ENCODE data around the gene BRINP2. TPM values are rescaled to one million over a fixed set of nuclear protein-coding genes. Genes with fewer than 3 reads are reported as not detected.

The BRINP2 gene
- total RNA-seq, 2 donors from 2014 or later, result not detected

DNA sequence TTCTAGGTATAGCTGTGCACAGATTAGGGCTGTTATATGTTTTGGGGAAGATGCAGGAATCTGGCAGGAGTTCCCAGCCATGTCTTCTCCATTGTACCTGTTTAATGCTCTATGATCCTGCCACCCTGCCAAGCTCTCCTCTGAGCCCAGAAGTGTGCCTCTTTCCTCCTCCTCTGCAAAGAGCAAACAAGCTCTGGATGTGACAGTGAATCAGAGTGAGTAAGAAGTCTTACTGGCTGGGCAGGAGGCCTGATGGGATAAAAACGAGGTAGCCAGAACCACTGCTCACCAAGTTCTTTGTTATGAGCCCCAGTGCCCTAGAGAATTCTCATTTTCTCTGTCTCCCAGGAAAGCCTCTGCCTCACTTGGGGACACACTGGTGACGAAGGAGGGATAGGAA is 69.0 kb downstream of the BRINP2 start:
- H3K4me1 ChIP-seq, result peaks cover 8% of the 10 kb centered on the region
- no peak for DNase-seq
- TF ChIP-seq POLR2A (IDR thresholded peaks at IDR 0.05), result no peak
- TF ChIP-seq, protein P1, sequence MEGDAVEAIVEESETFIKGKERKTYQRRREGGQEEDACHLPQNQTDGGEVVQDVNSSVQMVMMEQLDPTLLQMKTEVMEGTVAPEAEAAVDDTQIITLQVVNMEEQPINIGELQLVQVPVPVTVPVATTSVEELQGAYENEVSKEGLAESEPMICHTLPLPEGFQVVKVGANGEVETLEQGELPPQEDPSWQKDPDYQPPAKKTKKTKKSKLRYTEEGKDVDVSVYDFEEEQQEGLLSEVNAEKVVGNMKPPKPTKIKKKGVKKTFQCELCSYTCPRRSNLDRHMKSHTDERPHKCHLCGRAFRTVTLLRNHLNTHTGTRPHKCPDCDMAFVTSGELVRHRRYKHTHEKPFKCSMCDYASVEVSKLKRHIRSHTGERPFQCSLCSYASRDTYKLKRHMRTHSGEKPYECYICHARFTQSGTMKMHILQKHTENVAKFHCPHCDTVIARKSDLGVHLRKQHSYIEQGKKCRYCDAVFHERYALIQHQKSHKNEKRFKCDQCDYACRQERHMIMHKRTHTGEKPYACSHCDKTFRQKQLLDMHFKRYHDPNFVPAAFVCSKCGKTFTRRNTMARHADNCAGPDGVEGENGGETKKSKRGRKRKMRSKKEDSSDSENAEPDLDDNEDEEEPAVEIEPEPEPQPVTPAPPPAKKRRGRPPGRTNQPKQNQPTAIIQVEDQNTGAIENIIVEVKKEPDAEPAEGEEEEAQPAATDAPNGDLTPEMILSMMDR (IDR thresholded peaks at IDR 0.05), result no peak
- no peak overlapping the region for H3K4me3 ChIP-seq
- intact Hi-C loops (cut with DNase I), result no loop called here
- WGBS, 2 donors, result 56 to 70% methylated on average over 2 of the region's 2 CpGs
- no peak overlapping the region for H3K27ac ChIP-seq
- no peaks in the 10 kb centered on the region for H3K27me3 ChIP-seq
- H3K36me3 ChIP-seq (replicated peaks in 1 of 2; ENCODE audit: insufficient read depth in 1 of 2, low read depth in 2 of 2), result no peaks in the 10 kb centered on the region
- no peak for ATAC-seq
- no peaks in the 10 kb centered on the region for H3K9me3 ChIP-seq

DNA sequence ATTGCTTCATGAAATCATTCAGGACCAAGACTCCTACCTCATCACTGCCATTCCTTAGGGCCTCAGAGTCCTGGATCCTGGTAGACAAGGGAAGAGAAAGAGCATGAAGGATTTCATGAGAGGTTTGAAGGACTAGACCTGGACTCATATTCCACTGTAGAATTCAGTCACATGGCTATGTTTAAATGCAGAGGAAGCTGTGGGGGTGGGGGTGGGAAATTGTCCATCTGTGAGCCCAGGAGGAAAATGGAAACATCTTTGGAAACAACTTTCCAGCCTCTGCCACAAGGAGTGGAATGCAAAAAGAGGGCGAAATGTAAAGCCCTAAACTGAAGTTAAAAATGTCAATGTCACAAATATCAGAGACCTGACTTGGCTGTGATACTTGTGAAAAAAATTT is 73.0 kb downstream of the BRINP2 start:
- H3K4me1 ChIP-seq, result peaks cover 32% of the 10 kb centered on the region
- no peaks in the 10 kb centered on the region for H3K27me3 ChIP-seq
- no peaks in the 10 kb centered on the region for H3K9me3 ChIP-seq
- H3K4me3 ChIP-seq, result no peak overlapping the region
- WGBS, 2 donors, result 23 to 39% methylated on average over 1 of the region's 1 CpG
- H3K27ac ChIP-seq, result no peak overlapping the region
- intact Hi-C loops (cut with DNase I), result no loop called here
- TF ChIP-seq POLR2A (IDR thresholded peaks at IDR 0.05), result no peak
- TF ChIP-seq, protein P1 (IDR thresholded peaks at IDR 0.05), result peak in 2 of 7 experiments; percentile 10 to 12
- H3K36me3 ChIP-seq (replicated peaks in 1 of 2; ENCODE audit: insufficient read depth in 1 of 2, low read depth in 2 of 2), result no peaks in the 10 kb centered on the region
- ATAC-seq, result no peak
- peak in 2 of 4 donors; percentile 7 to 61 for DNase-seq

DNA sequence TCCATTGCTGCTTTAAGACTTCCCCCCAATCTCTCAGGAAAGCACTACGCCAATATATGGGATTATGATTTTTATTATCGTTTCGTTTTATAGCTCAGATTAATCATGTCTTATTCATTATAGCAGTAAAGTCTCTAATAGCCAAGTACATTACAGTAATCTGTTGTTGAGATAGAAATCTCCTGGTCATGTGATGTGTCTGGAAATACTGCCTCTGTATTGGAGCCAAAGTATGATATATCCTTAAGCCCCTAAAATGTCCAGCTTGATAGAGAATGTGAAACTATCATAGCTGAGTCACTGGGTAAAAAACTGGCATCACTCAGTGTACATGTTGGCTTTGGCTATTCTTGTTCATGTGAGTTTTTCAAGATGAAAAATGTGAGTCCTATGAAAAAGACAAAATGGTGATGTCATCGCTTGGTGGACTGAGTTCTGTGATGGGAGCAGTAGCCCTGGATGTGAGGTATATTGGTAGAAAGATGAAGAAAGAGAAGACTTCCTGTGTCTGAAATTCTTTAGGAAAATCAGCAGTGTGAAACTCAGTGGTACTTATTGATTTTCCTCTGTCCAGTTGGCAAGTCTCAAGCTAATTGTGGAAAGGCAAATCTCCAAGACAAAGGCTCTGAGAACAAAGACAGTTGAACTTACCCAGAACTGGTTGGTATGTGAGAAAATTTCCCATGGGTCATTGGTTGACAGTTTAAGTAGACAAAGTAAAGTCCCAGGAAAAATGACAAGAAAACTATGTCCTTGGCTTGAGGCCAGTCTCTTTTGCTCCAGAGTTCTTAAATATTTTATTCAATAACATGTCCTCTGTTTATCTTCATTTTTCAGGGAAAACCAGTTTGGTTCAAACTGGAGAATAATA is 76.2 kb downstream of the BRINP2 start:
- Histone ChIP-seq H3K9me3 (no peaks in the 10 kb centered on the region), H3K4me3 (no peak overlapping the region), H3K27ac (peak overlapping the region; percentile 18 to 61 (median 31)), H3K27me3 (no peaks in the 10 kb centered on the region), H3K4me1 (peaks cover 35% of the 10 kb centered on the region), H3K36me3 (replicated peaks in 1 of 2; ENCODE audit: insufficient read depth in 1 of 2, low read depth in 2 of 2) (no peaks in the 10 kb centered on the region)
- intact Hi-C loops (cut with DNase I), result no loop called here
- WGBS, 2 donors, result 76% methylated on average over 4 of the region's 4 CpGs
- TF ChIP-seq, protein P1 (IDR thresholded peaks at IDR 0.05), result no peak
- TF ChIP-seq POLR2A (IDR thresholded peaks at IDR 0.05), result no peak
- DNase-seq (peak in 1 of 4 donors; percentile 36), ATAC-seq (peak; percentile 63)

DNA sequence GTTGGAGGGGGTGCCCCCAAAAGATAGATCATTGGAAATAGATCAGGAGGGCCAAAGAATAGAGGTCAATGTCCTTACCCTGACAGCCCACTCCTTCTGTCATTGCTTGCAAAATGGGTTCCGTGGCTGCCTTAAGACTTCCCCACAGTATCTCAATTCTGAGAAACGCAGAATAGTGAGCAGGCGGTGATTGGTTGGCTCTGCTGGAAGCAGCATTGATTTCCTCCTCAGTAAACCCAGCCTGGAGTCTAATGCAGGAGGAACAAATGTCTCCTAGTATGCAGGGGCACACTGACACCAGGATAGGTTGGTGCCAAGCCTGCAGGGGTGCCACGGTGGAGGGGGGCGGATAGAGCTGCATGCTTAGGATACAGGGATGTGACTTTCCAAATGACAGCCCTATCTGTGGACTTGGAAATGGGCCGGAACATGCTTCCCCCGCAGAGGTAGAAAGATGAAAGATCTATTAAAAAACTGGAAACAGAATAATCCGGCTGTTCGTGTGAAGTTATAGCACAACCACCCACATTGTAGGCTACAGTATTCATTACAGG is 76.9 kb downstream of the BRINP2 start:
- TF ChIP-seq, protein P1 (IDR thresholded peaks at IDR 0.05), result no peak
- no peak for TF ChIP-seq POLR2A (IDR thresholded peaks at IDR 0.05)
- ATAC-seq (peak; percentile 31), DNase-seq (no peak)
- whole genome bisulfite sequencing, 2 donors, result 60 to 71% methylated on average over 9 of the region's 9 CpGs
- Histone ChIP-seq H3K27ac (peak overlapping the region in 2 of 4 donors; percentile 21 to 61), H3K27me3 (no peaks in the 10 kb centered on the region), H3K36me3 (replicated peaks in 1 of 2; ENCODE audit: insufficient read depth in 1 of 2, low read depth in 2 of 2) (no peaks in the 10 kb centered on the region), H3K9me3 (no peaks in the 10 kb centered on the region), H3K4me3 (no peak overlapping the region), H3K4me1 (peaks cover 35% of the 10 kb centered on the region)
- intact Hi-C loops (cut with DNase I), result no loop called here
